GM12878 (cell line): ENCODE measurements around the gene ACTR10.

Experiments used
- ATF3 ChIP-seq: IDR thresholded peaks from 2 replicates; pipeline ENCODE4 v1.6.1; 2011; ENCODE audit warnings: low read depth, mild to moderate bottlenecking, low read length, moderate library complexity, borderline replicate concordance; ENCODE audit errors: extremely low read depth
- CTCF ChIP-seq, 3 experiments: IDR thresholded peaks in 2 of 3; conservative IDR thresholded peaks in 1 of 3; 2 replicates each; pipeline ENCODE4 v1.5.1; 2011; ENCODE audit warnings: low read depth in 3 of 3, low read length in 3 of 3, mild to moderate bottlenecking in 3 of 3, control low read depth in 2 of 3, moderate library complexity in 2 of 3, inconsistent platforms in 1 of 3, mixed read lengths in 1 of 3; ENCODE audit not compliant: control insufficient read depth in 2 of 3, insufficient read depth in 1 of 3; ENCODE audit errors: extremely low read depth in 1 of 3
- NFYB ChIP-seq: IDR thresholded peaks from 2 replicates; pipeline ENCODE4 v1.6.1; 2011; ENCODE audit warnings: low read depth, mild to moderate bottlenecking, low read length, improper control_type of control experiment, moderate library complexity; ENCODE audit not compliant: insufficient read depth
- SMARCA5 ChIP-seq: fragments of 450-650 bp; IDR thresholded peaks from 2 replicates; pipeline ENCODE4 v1.6.1; 2017; ENCODE audit warnings: mild to moderate bottlenecking

- TF ChIP-seq NFYB = no peak
- no peak for TF ChIP-seq ATF3
- TF ChIP-seq CTCF (IDR thresholded peaks at IDR 0.05 in 2 of 3, conservative IDR thresholded peaks at IDR 0.05 in 1 of 3; ENCODE audit: control insufficient read depth in 2 of 3, extremely low read depth in 1 of 3, insufficient read depth in 1 of 3, low read depth in 3 of 3, low read length in 3 of 3) = no peak
- TF ChIP-seq SMARCA5 = no peak
Measured at GRCh38 chr14:58270628-58271027, 70.7 kb downstream of the ACTR10 start.
